IMR-90 (cell line): ENCODE measurements around the gene HORMAD2. TPM values are rescaled to one million over a fixed set of nuclear protein-coding genes. Genes with fewer than 3 reads are reported as not detected.
"Not testable (repeated sequence)": the region's sequence is repeated elsewhere in the genome, so short reads cannot be mapped to it uniquely, and the experiment has no call there.

Source experiments
- ATAC-seq: fragments of 200-7000 bp; cut with Tn5 transposase; 2 replicates; pipeline ENCODE4 v1.9.1; 2020; ENCODE audit warnings: low read depth, mild to moderate bottlenecking, moderate library complexity
- BruUV-seq: library from RNA; stranded (reverse); fragments of 400-500 nt; replicated peaks from 2 replicates; lab custom pipeline; 2021; lab: Mats Ljungman, UMichigan
- CTCF ChIA-PET: fragments of 300-600 bp; formaldehyde crosslinking; extraction: SDS; loops from one replicate; lab custom pipeline; 2021; ENCODE audit warnings: antibody characterized with exemption; lab: Yijun Ruan, JAX
- POLR2A ChIA-PET: fragments of 300-600 bp; sonication (Branson Sonifier 250); formaldehyde crosslinking; loops from one replicate; lab custom pipeline; 2022; ENCODE audit warnings: antibody characterized with exemption; ENCODE audit not compliant: unreplicated experiment; lab: Charles Lee
- DNase-seq: peaks from one replicate; pipeline ENCODE4 v3.0.0; 2013
- H2AFZ ChIP-seq: replicated peaks from 2 replicates; pipeline ENCODE3; 2013; ENCODE audit warnings: low read length, mild to moderate bottlenecking; ENCODE audit not compliant: poor library complexity
- H2AK5ac ChIP-seq: 2 replicates; pipeline ENCODE4 v1.6.1; 2013; ENCODE audit warnings: low read depth, low read length, inconsistent platforms
- H2AK9ac ChIP-seq: replicated peaks from 2 replicates; pipeline ENCODE3; 2013; ENCODE audit warnings: mild to moderate bottlenecking, low read depth, low read length, moderate library complexity; ENCODE audit not compliant: poor library complexity
- H2BK120ac ChIP-seq: 2 replicates; pipeline ENCODE4 v1.6.1; 2013; ENCODE audit warnings: low read depth, low read length, inconsistent platforms
- H2BK15ac ChIP-seq: 3 replicates; pipeline ENCODE4 v1.6.1; 2013; ENCODE audit warnings: low read depth, low read length, inconsistent platforms
- H2BK20ac ChIP-seq: 2 replicates; pipeline ENCODE4 v1.6.1; 2013; ENCODE audit warnings: low read depth, mild to moderate bottlenecking, inconsistent platforms, low read length, moderate library complexity
- H2BK5ac ChIP-seq: 2 replicates; pipeline ENCODE4 v1.6.1; 2013; ENCODE audit warnings: mild to moderate bottlenecking, low read depth, low read length, inconsistent platforms; ENCODE audit not compliant: poor library complexity, severe bottlenecking
- H3K14ac ChIP-seq: replicated peaks from 2 replicates; pipeline ENCODE4 v1.6.1; 2013; ENCODE audit warnings: low read depth, low read length, inconsistent platforms
- H3K18ac ChIP-seq: 2 replicates; pipeline ENCODE4 v1.6.1; 2013; ENCODE audit warnings: low read depth, low read length, control low read depth
- H3K23ac ChIP-seq: 2 replicates; pipeline ENCODE4 v1.6.1; 2013; ENCODE audit warnings: low read depth, low read length, inconsistent platforms
- H3K27ac ChIP-seq: 2 replicates; pipeline ENCODE4 v1.5.1; 2013; ENCODE audit warnings: mild to moderate bottlenecking, control low read depth, low read length; ENCODE audit not compliant: insufficient read depth
- H3K27me3 ChIP-seq: 2 replicates; pipeline ENCODE4 v1.6.1; 2013; ENCODE audit warnings: low read length; ENCODE audit not compliant: control insufficient read depth, insufficient read depth
- H3K36me3 ChIP-seq: 2 replicates; pipeline ENCODE4 v1.6.1; 2013; ENCODE audit warnings: low read length, mixed read lengths; ENCODE audit not compliant: control insufficient read depth, insufficient read depth
- H3K4ac ChIP-seq: 2 replicates; pipeline ENCODE4 v1.6.1; 2013; ENCODE audit warnings: low read depth, low read length, inconsistent platforms
- H3K4me1 ChIP-seq: 2 replicates; pipeline ENCODE4 v1.6.1; 2013; ENCODE audit warnings: low read length, mixed read lengths; ENCODE audit not compliant: control insufficient read depth, insufficient read depth
- H3K4me2 ChIP-seq: 2 replicates; pipeline ENCODE4 v1.6.1; 2013; ENCODE audit warnings: low read depth, mild to moderate bottlenecking, control low read depth, low read length, moderate library complexity
- H3K4me3 ChIP-seq: 2 replicates; pipeline ENCODE4 v1.5.1; 2013; ENCODE audit warnings: low read depth, mild to moderate bottlenecking, control low read depth, low read length, moderate library complexity; ENCODE audit not compliant: insufficient read depth
- H3K56ac ChIP-seq: 2 replicates; pipeline ENCODE4 v1.6.1; 2013; ENCODE audit warnings: low read length, inconsistent platforms; ENCODE audit not compliant: insufficient read depth; ENCODE audit errors: extremely low read depth
- H3K79me1 ChIP-seq, 2 experiments: 2 replicates each; pipeline ENCODE4 v1.6.1; 2013; ENCODE audit warnings: low read length in 2 of 2, inconsistent platforms in 1 of 2, low read depth in 1 of 2
- H3K9ac ChIP-seq: 2 replicates; pipeline ENCODE4 v1.6.1; 2013; ENCODE audit warnings: low read depth, low read length, control low read depth
- H3K9me1 ChIP-seq: 2 replicates; pipeline ENCODE4 v1.6.1; 2013; ENCODE audit warnings: low read length, inconsistent platforms; ENCODE audit not compliant: insufficient read depth
- H3K9me3 ChIP-seq: 2 replicates; pipeline ENCODE4 v1.6.1; 2013; ENCODE audit warnings: low read length; ENCODE audit not compliant: control insufficient read depth, insufficient read depth
- H4K20me1 ChIP-seq: 2 replicates; pipeline ENCODE4 v1.6.1; 2013; ENCODE audit warnings: low read length, inconsistent platforms; ENCODE audit not compliant: insufficient read depth
- H4K5ac ChIP-seq: 2 replicates; pipeline ENCODE4 v1.6.1; 2013; ENCODE audit warnings: mild to moderate bottlenecking, low read depth, low read length, control low read depth
- H4K8ac ChIP-seq, 2 experiments: 2 replicates each; pipeline ENCODE4 v1.6.1; 2013; ENCODE audit warnings: low read depth in 2 of 2, low read length in 2 of 2, control low read depth in 1 of 2, inconsistent platforms in 1 of 2
- H4K91ac ChIP-seq: 2 replicates; pipeline ENCODE4 v1.6.1; 2013; ENCODE audit warnings: low read depth, low read length, inconsistent platforms; ENCODE audit not compliant: insufficient read depth
- BHLHE40 ChIP-seq: fragments of 150-350 bp; IDR thresholded peaks from 2 replicates; pipeline ENCODE4 v1.6.1; 2016; ENCODE audit warnings: mild to moderate bottlenecking, low read depth, low read length
- CEBPB ChIP-seq: IDR thresholded peaks from 2 replicates; pipeline ENCODE4 v1.6.1; 2012; ENCODE audit warnings: low read depth, low read length, improper control_type of control experiment
- FOS ChIP-seq: fragments of 150-350 bp; IDR thresholded peaks from 2 replicates; pipeline ENCODE4 v1.6.1; 2016; ENCODE audit warnings: low read depth, low read length
- WGBS, 2 experiments: methylation state at CpG; one replicate each; pipeline versions ENCODE4 v1.1.5 to v1.1.7; 2013; ENCODE audit warnings: missing lambda C conversion rate in 2 of 2; ENCODE audit not compliant: insufficient read length in 1 of 2; ENCODE audit errors: extremely low coverage in 2 of 2; 5-methylcytosine and 5-hydroxymethylcytosine counted together
- dilution Hi-C: fragments of 300-500 bp; cut with HindIII; formaldehyde crosslinking; loops from one replicate; pipeline ENCODE4 v1.14.3; 2018; ENCODE audit warnings: low sequenced_read_pairs; ENCODE audit not compliant: unreplicated experiment
- in situ Hi-C: fragments of 300-500 bp; cut with MboI; formaldehyde crosslinking; loops from 3 replicates; pipeline ENCODE4 v1.14.3; 2019; ENCODE audit warnings: low sequenced_read_pairs, inconsistent platforms, mixed read lengths
- intact Hi-C: fragments of 100-400 bp; cut with micrococcal nuclease; formaldehyde crosslinking; loops from 2 replicates; pipeline ENCODE4 v1.10.0; 2022
- polyA plus RNA-seq, 3 experiments: library from polyadenylated mRNA; depleted of rRNA; stranded (reverse); fragments of >200 nt; gene quantifications; 2 replicates each; pipeline ENCODE4 v1.2.3, GENCODE V29; 2012; ENCODE audit warnings: low replicate concordance in 1 of 3
- total RNA-seq: library from RNA; depleted of rRNA; stranded (reverse); fragments of >200 nt; gene quantifications from 2 replicates; pipeline ENCODE4 v1.2.3, GENCODE V29; 2012

HORMAD2 gene
- total and polyA plus RNA-seq, 2 of the 4 experiments (the other 2 are of a cell fraction) = not detected

GRCh38 chr22:30097861-30098260 lies 17.6 kb downstream of the HORMAD2 start:
- no peak overlapping the region for H3K56ac ChIP-seq
- no TSS peak for BruUV-seq
- H2AFZ ChIP-seq = no peak overlapping the region
- no peak overlapping the region for H3K4ac ChIP-seq
- no peak overlapping the region for H3K9ac ChIP-seq
- no peaks in the 10 kb centered on the region for H3K36me3 ChIP-seq
- 0% methylated on average over 1 of the region's 1 CpG; no CpG with 5 or more reads in 1 of the 2 experiments for WGBS, 2 experiments
- no peak overlapping the region for H2BK20ac ChIP-seq
- H4K91ac ChIP-seq = no peak overlapping the region
- no peak overlapping the region for H3K4me3 ChIP-seq
- TF ChIP-seq FOS (no peak), CEBPB (no peak), BHLHE40 (no peak)
- no peaks in the 10 kb centered on the region for H4K20me1 ChIP-seq
- ChIA-PET CTCF (no interaction called here), POLR2A (no interaction called here)
- H2AK9ac ChIP-seq = no peak overlapping the region
- no peak overlapping the region for H2AK5ac ChIP-seq
- H4K8ac ChIP-seq = no peak overlapping the region
- peaks cover 5% of the 10 kb centered on the region; the same call in 1 of the 2 replicates for H3K9me3 ChIP-seq
- dilution Hi-C loops (no loop called here), intact Hi-C loops (no loop called here), in situ Hi-C loops (no loop called here)
- H2BK15ac ChIP-seq = no peak overlapping the region
- ATAC-seq = no peak
- no peaks in the 10 kb centered on the region for H3K9me1 ChIP-seq
- no peak overlapping the region for H4K5ac ChIP-seq
- H3K27me3 ChIP-seq = no peaks in the 10 kb centered on the region; the same call in 1 of the 2 replicates
- H3K4me1 ChIP-seq = no peaks in the 10 kb centered on the region
- H3K27ac ChIP-seq = no peak overlapping the region
- no peak for DNase-seq
- H3K14ac ChIP-seq = no peak overlapping the region
- no peak overlapping the region for H3K4me2 ChIP-seq
- H2BK120ac ChIP-seq = no peak overlapping the region
- H3K23ac ChIP-seq = no peak overlapping the region
- no peak overlapping the region for H3K18ac ChIP-seq
- H2BK5ac ChIP-seq = no peak overlapping the region
- H3K79me1 ChIP-seq = no peaks in the 10 kb centered on the region

GRCh38 chr22:30100770-30101169 lies 20.5 kb downstream of the HORMAD2 start:
- H3K79me1 ChIP-seq, H2BK5ac ChIP-seq, H3K4ac ChIP-seq, H3K4me3 ChIP-seq, H2BK120ac ChIP-seq, H4K8ac ChIP-seq, BruUV-seq, DNase-seq, H3K18ac ChIP-seq, H3K56ac ChIP-seq, H3K9me3 ChIP-seq, dilution Hi-C loops, H3K9me1 ChIP-seq, H2AK9ac ChIP-seq, POLR2A ChIA-PET, H2AK5ac ChIP-seq, H2BK20ac ChIP-seq, H3K36me3 ChIP-seq, H3K4me1 ChIP-seq, H3K9ac ChIP-seq, H4K91ac ChIP-seq, H2BK15ac ChIP-seq, H4K5ac ChIP-seq, CTCF ChIA-PET, H2AFZ ChIP-seq, intact Hi-C loops, H4K20me1 ChIP-seq, H3K27me3 ChIP-seq, H3K23ac ChIP-seq, H3K27ac ChIP-seq, H3K14ac ChIP-seq, ATAC-seq, H3K4me2 ChIP-seq: not testable (repeated sequence)
- WGBS, 2 experiments = no CpG with 5 or more reads among the region's 2 CpGs
- in situ Hi-C loops = loop anchor here (10.0 kb wide), 1 partner anchor 294 kb away; the partner anchor contains the start of gene SEC14L2
